IMR-90 (cell line): Measurements from ENCODE around the gene ATF5. TPM values are rescaled to one million over a fixed set of nuclear protein-coding genes. Genes with fewer than 3 reads are reported as not detected.

Experiments
- ATAC-seq: fragments of 200-7000 bp; cut with Tn5 transposase; 2 replicates; pipeline ENCODE4 v1.9.1; 2020; ENCODE audit warnings: low read depth, mild to moderate bottlenecking, moderate library complexity
- BruUV-seq: library from RNA; stranded (reverse); fragments of 400-500 nt; replicated peaks from 2 replicates; lab custom pipeline; 2021; lab: Mats Ljungman, UMichigan
- CTCF ChIA-PET: fragments of 300-600 bp; formaldehyde crosslinking; extraction: SDS; loops from one replicate; lab custom pipeline; 2021; ENCODE audit warnings: antibody characterized with exemption; lab: Yijun Ruan, JAX
- POLR2A ChIA-PET: fragments of 300-600 bp; sonication (Branson Sonifier 250); formaldehyde crosslinking; loops from one replicate; lab custom pipeline; 2022; ENCODE audit warnings: antibody characterized with exemption; ENCODE audit not compliant: unreplicated experiment; lab: Charles Lee
- DNase-seq: peaks from one replicate; pipeline ENCODE4 v3.0.0; 2013
- H2AFZ ChIP-seq: replicated peaks from 2 replicates; pipeline ENCODE3; 2013; ENCODE audit warnings: low read length, mild to moderate bottlenecking; ENCODE audit not compliant: poor library complexity
- H2AK5ac ChIP-seq: 2 replicates; pipeline ENCODE4 v1.6.1; 2013; ENCODE audit warnings: low read depth, low read length, inconsistent platforms
- H2AK9ac ChIP-seq: replicated peaks from 2 replicates; pipeline ENCODE3; 2013; ENCODE audit warnings: mild to moderate bottlenecking, low read depth, low read length, moderate library complexity; ENCODE audit not compliant: poor library complexity
- H2BK120ac ChIP-seq: 2 replicates; pipeline ENCODE4 v1.6.1; 2013; ENCODE audit warnings: low read depth, low read length, inconsistent platforms
- H2BK15ac ChIP-seq: 3 replicates; pipeline ENCODE4 v1.6.1; 2013; ENCODE audit warnings: low read depth, low read length, inconsistent platforms
- H2BK20ac ChIP-seq: 2 replicates; pipeline ENCODE4 v1.6.1; 2013; ENCODE audit warnings: low read depth, mild to moderate bottlenecking, inconsistent platforms, low read length, moderate library complexity
- H2BK5ac ChIP-seq: 2 replicates; pipeline ENCODE4 v1.6.1; 2013; ENCODE audit warnings: mild to moderate bottlenecking, low read depth, low read length, inconsistent platforms; ENCODE audit not compliant: poor library complexity, severe bottlenecking
- H3K14ac ChIP-seq: replicated peaks from 2 replicates; pipeline ENCODE4 v1.6.1; 2013; ENCODE audit warnings: low read depth, low read length, inconsistent platforms
- H3K18ac ChIP-seq: 2 replicates; pipeline ENCODE4 v1.6.1; 2013; ENCODE audit warnings: low read depth, low read length, control low read depth
- H3K23ac ChIP-seq: 2 replicates; pipeline ENCODE4 v1.6.1; 2013; ENCODE audit warnings: low read depth, low read length, inconsistent platforms
- H3K27ac ChIP-seq: 2 replicates; pipeline ENCODE4 v1.5.1; 2013; ENCODE audit warnings: mild to moderate bottlenecking, control low read depth, low read length; ENCODE audit not compliant: insufficient read depth
- H3K27me3 ChIP-seq: 2 replicates; pipeline ENCODE4 v1.6.1; 2013; ENCODE audit warnings: low read length; ENCODE audit not compliant: control insufficient read depth, insufficient read depth
- H3K36me3 ChIP-seq: 2 replicates; pipeline ENCODE4 v1.6.1; 2013; ENCODE audit warnings: low read length, mixed read lengths; ENCODE audit not compliant: control insufficient read depth, insufficient read depth
- H3K4ac ChIP-seq: 2 replicates; pipeline ENCODE4 v1.6.1; 2013; ENCODE audit warnings: low read depth, low read length, inconsistent platforms
- H3K4me1 ChIP-seq: 2 replicates; pipeline ENCODE4 v1.6.1; 2013; ENCODE audit warnings: low read length, mixed read lengths; ENCODE audit not compliant: control insufficient read depth, insufficient read depth
- H3K4me2 ChIP-seq: 2 replicates; pipeline ENCODE4 v1.6.1; 2013; ENCODE audit warnings: low read depth, mild to moderate bottlenecking, control low read depth, low read length, moderate library complexity
- H3K4me3 ChIP-seq: 2 replicates; pipeline ENCODE4 v1.5.1; 2013; ENCODE audit warnings: low read depth, mild to moderate bottlenecking, control low read depth, low read length, moderate library complexity; ENCODE audit not compliant: insufficient read depth
- H3K56ac ChIP-seq: 2 replicates; pipeline ENCODE4 v1.6.1; 2013; ENCODE audit warnings: low read length, inconsistent platforms; ENCODE audit not compliant: insufficient read depth; ENCODE audit errors: extremely low read depth
- H3K79me1 ChIP-seq, 2 experiments: 2 replicates each; pipeline ENCODE4 v1.6.1; 2013; ENCODE audit warnings: low read length in 2 of 2, inconsistent platforms in 1 of 2, low read depth in 1 of 2
- H3K9ac ChIP-seq: 2 replicates; pipeline ENCODE4 v1.6.1; 2013; ENCODE audit warnings: low read depth, low read length, control low read depth
- H3K9me1 ChIP-seq: 2 replicates; pipeline ENCODE4 v1.6.1; 2013; ENCODE audit warnings: low read length, inconsistent platforms; ENCODE audit not compliant: insufficient read depth
- H3K9me3 ChIP-seq: 2 replicates; pipeline ENCODE4 v1.6.1; 2013; ENCODE audit warnings: low read length; ENCODE audit not compliant: control insufficient read depth, insufficient read depth
- H4K20me1 ChIP-seq: 2 replicates; pipeline ENCODE4 v1.6.1; 2013; ENCODE audit warnings: low read length, inconsistent platforms; ENCODE audit not compliant: insufficient read depth
- H4K5ac ChIP-seq: 2 replicates; pipeline ENCODE4 v1.6.1; 2013; ENCODE audit warnings: mild to moderate bottlenecking, low read depth, low read length, control low read depth
- H4K8ac ChIP-seq, 2 experiments: 2 replicates each; pipeline ENCODE4 v1.6.1; 2013; ENCODE audit warnings: low read depth in 2 of 2, low read length in 2 of 2, control low read depth in 1 of 2, inconsistent platforms in 1 of 2
- H4K91ac ChIP-seq: 2 replicates; pipeline ENCODE4 v1.6.1; 2013; ENCODE audit warnings: low read depth, low read length, inconsistent platforms; ENCODE audit not compliant: insufficient read depth
- BHLHE40 ChIP-seq: fragments of 150-350 bp; IDR thresholded peaks from 2 replicates; pipeline ENCODE4 v1.6.1; 2016; ENCODE audit warnings: mild to moderate bottlenecking, low read depth, low read length
- CEBPB ChIP-seq: IDR thresholded peaks from 2 replicates; pipeline ENCODE4 v1.6.1; 2012; ENCODE audit warnings: low read depth, low read length, improper control_type of control experiment
- CHD1 ChIP-seq: IDR thresholded peaks from 2 replicates; pipeline ENCODE4 v1.6.1; 2012; ENCODE audit warnings: low read depth, low read length, improper control_type of control experiment
- CTCF ChIP-seq: conservative IDR thresholded peaks from 2 replicates; pipeline ENCODE4 v1.5.1; 2012; ENCODE audit warnings: mild to moderate bottlenecking, low read depth, low read length, improper control_type of control experiment
- ELK1 ChIP-seq: fragments of 150-350 bp; IDR thresholded peaks from 2 replicates; pipeline ENCODE4 v1.6.1; 2016; ENCODE audit warnings: low read depth, mild to moderate bottlenecking, low read length, moderate library complexity, borderline replicate concordance
- FOS ChIP-seq: fragments of 150-350 bp; IDR thresholded peaks from 2 replicates; pipeline ENCODE4 v1.6.1; 2016; ENCODE audit warnings: low read depth, low read length
- MAFK ChIP-seq: IDR thresholded peaks from 2 replicates; pipeline ENCODE4 v1.6.1; 2012; ENCODE audit warnings: low read depth, low read length, improper control_type of control experiment
- MAZ ChIP-seq: IDR thresholded peaks from 2 replicates; pipeline ENCODE4 v1.6.1; 2012; ENCODE audit warnings: low read depth, mild to moderate bottlenecking, low read length, improper control_type of control experiment, moderate library complexity, borderline replicate concordance
- MXI1 ChIP-seq: IDR thresholded peaks from 2 replicates; pipeline ENCODE4 v1.6.1; 2012; ENCODE audit warnings: low read depth, mild to moderate bottlenecking, low read length, moderate library complexity, borderline replicate concordance
- NFE2L2 ChIP-seq: fragments of 150-350 bp; IDR thresholded peaks from 2 replicates; pipeline ENCODE4 v1.6.1; 2016; ENCODE audit warnings: low read depth, mild to moderate bottlenecking, low read length
- POLR2A ChIP-seq: IDR thresholded peaks from 2 replicates; pipeline ENCODE4 v1.6.1; 2012; ENCODE audit warnings: mild to moderate bottlenecking, low read depth, low read length
- RAD21 ChIP-seq: IDR thresholded peaks from 2 replicates; pipeline ENCODE4 v1.6.1; 2012; ENCODE audit warnings: low read length, improper control_type of control experiment
- RCOR1 ChIP-seq: IDR thresholded peaks from 2 replicates; pipeline ENCODE4 v1.6.1; 2012; ENCODE audit warnings: mild to moderate bottlenecking, low read length, improper control_type of control experiment; ENCODE audit not compliant: insufficient replicate concordance
- RFX5 ChIP-seq: IDR thresholded peaks from 2 replicates; pipeline ENCODE4 v1.8.0; 2012; ENCODE audit warnings: low read depth, mild to moderate bottlenecking, low read length, moderate library complexity
- SMC3 ChIP-seq: fragments of 150-350 bp; IDR thresholded peaks from 2 replicates; pipeline ENCODE4 v1.6.1; 2016; ENCODE audit warnings: low read depth, mild to moderate bottlenecking, antibody characterized with exemption, low read length, moderate library complexity
- WGBS, 2 experiments: methylation state at CpG; one replicate each; pipeline versions ENCODE4 v1.1.5 to v1.1.7; 2013; ENCODE audit warnings: missing lambda C conversion rate in 2 of 2; ENCODE audit not compliant: insufficient read length in 1 of 2; ENCODE audit errors: extremely low coverage in 2 of 2; 5-methylcytosine and 5-hydroxymethylcytosine counted together
- dilution Hi-C: fragments of 300-500 bp; cut with HindIII; formaldehyde crosslinking; loops from one replicate; pipeline ENCODE4 v1.14.3; 2018; ENCODE audit warnings: low sequenced_read_pairs; ENCODE audit not compliant: unreplicated experiment
- in situ Hi-C: fragments of 300-500 bp; cut with MboI; formaldehyde crosslinking; loops from 3 replicates; pipeline ENCODE4 v1.14.3; 2019; ENCODE audit warnings: low sequenced_read_pairs, inconsistent platforms, mixed read lengths
- intact Hi-C: fragments of 100-400 bp; cut with micrococcal nuclease; formaldehyde crosslinking; loops from 2 replicates; pipeline ENCODE4 v1.10.0; 2022
- polyA plus RNA-seq, 3 experiments: library from polyadenylated mRNA; depleted of rRNA; stranded (reverse); fragments of >200 nt; gene quantifications; 2 replicates each; pipeline ENCODE4 v1.2.3, GENCODE V29; 2012; ENCODE audit warnings: low replicate concordance in 1 of 3
- total RNA-seq: library from RNA; depleted of rRNA; stranded (reverse); fragments of >200 nt; gene quantifications from 2 replicates; pipeline ENCODE4 v1.2.3, GENCODE V29; 2012
- TF ChIP-seq, protein P1 (sequence below): fragments of 150-350 bp; IDR thresholded peaks from 2 replicates; pipeline ENCODE4 v1.6.1; 2017; ENCODE audit warnings: mild to moderate bottlenecking, antibody characterized with exemption, low read length, low read depth

Gene ATF5
- total and polyA plus RNA-seq, 2 of the 4 experiments (the other 2 are of a cell fraction): 2.7 to 15.7 TPM

GRCh38 chr19:49920624-49921363 lies 8.2 kb upstream of the ATF5 start:
- no peak for DNase-seq
- no peak overlapping the region for H2BK15ac ChIP-seq
- H3K9me1 ChIP-seq: peaks cover 15% of the 10 kb centered on the region
- H4K20me1 ChIP-seq: peaks cover 46% of the 10 kb centered on the region
- no peak overlapping the region for H3K18ac ChIP-seq
- H3K4me2 ChIP-seq: no peak overlapping the region
- no peak overlapping the region for H4K5ac ChIP-seq
- H4K8ac ChIP-seq: no peak overlapping the region
- no peaks in the 10 kb centered on the region for H3K9me3 ChIP-seq
- H3K9ac ChIP-seq: no peak overlapping the region
- no peak overlapping the region for H3K23ac ChIP-seq
- intact Hi-C loops: no loop called here
- dilution Hi-C loops: no loop called here
- TF ChIP-seq NFE2L2: no peak
- no peak for TF ChIP-seq SMC3
- no peak for TF ChIP-seq MAFK
- TF ChIP-seq MAZ: no peak
- no peak for TF ChIP-seq POLR2A
- TF ChIP-seq RFX5: no peak
- TF ChIP-seq FOS: no peak
- no peak for TF ChIP-seq CEBPB
- no peak for TF ChIP-seq MXI1
- TF ChIP-seq ELK1: no peak
- TF ChIP-seq CTCF: no peak
- no peak for TF ChIP-seq RAD21
- TF ChIP-seq CHD1: no peak
- no peak for TF ChIP-seq BHLHE40
- TF ChIP-seq RCOR1: no peak
- TF ChIP-seq, protein P1, sequence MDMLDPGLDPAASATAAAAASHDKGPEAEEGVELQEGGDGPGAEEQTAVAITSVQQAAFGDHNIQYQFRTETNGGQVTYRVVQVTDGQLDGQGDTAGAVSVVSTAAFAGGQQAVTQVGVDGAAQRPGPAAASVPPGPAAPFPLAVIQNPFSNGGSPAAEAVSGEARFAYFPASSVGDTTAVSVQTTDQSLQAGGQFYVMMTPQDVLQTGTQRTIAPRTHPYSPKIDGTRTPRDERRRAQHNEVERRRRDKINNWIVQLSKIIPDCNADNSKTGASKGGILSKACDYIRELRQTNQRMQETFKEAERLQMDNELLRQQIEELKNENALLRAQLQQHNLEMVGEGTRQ: no peak
- BruUV-seq: no TSS peak
- no peak overlapping the region for H3K4ac ChIP-seq
- CTCF ChIA-PET: no interaction called here
- no peak overlapping the region for H3K4me3 ChIP-seq
- no peak overlapping the region for H3K27ac ChIP-seq
- no peak overlapping the region for H2BK5ac ChIP-seq
- ATAC-seq: no peak
- peaks cover 31% of the 10 kb centered on the region for H3K36me3 ChIP-seq
- 98% methylated on average over 7 of the region's 24 CpGs; no CpG with 5 or more reads in 1 of the 2 experiments for WGBS, 2 experiments
- H3K4me1 ChIP-seq: peaks cover 13% of the 10 kb centered on the region
- H2AFZ ChIP-seq: no peak overlapping the region
- H3K79me1 ChIP-seq: peaks cover 36 to 85% of the 10 kb centered on the region in 2 experiments
- H3K56ac ChIP-seq: no peak overlapping the region
- in situ Hi-C loops: no loop called here
- no peak overlapping the region for H4K91ac ChIP-seq
- no peak overlapping the region for H3K14ac ChIP-seq
- no peak overlapping the region for H2BK20ac ChIP-seq
- H2BK120ac ChIP-seq: no peak overlapping the region
- no peak overlapping the region for H2AK9ac ChIP-seq
- H2AK5ac ChIP-seq: no peak overlapping the region
- POLR2A ChIA-PET: no interaction called here
- no peaks in the 10 kb centered on the region for H3K27me3 ChIP-seq
